Smooth muscle cell (in vitro differentiated cells): ENCODE measurements around the gene FUT8. TPM values are rescaled to one million over a fixed set of nuclear protein-coding genes. Genes with fewer than 3 reads are reported as not detected.
A peak's percentile ranks its signal among the peaks of the same experiment; 100 is the strongest.

Source experiments
- DNase-seq: peaks from one replicate; lab custom pipeline; 2025; ENCODE audit not compliant: unreplicated experiment; lab: John Stamatoyannopoulos, UW
- H2AFZ ChIP-seq: fragments of 200-600 bp; sonication (generic); 2 replicates; pipeline ENCODE4 v1.6.0; 2016; ENCODE audit warnings: antibody characterized with exemption, low read depth, mild to moderate bottlenecking
- H3F3A ChIP-seq: fragments of 200-600 bp; sonication (generic); 2 replicates; pipeline ENCODE4 v1.6.0; 2017; ENCODE audit warnings: antibody characterized with exemption, low read depth
- H3K27ac ChIP-seq: fragments of 200-600 bp; sonication (generic); 2 replicates; pipeline ENCODE4 v1.5.1; 2016; ENCODE audit warnings: low read depth, mild to moderate bottlenecking
- H3K27me3 ChIP-seq: fragments of 200-600 bp; sonication (generic); 2 replicates; pipeline ENCODE4 v1.6.1; 2016; ENCODE audit warnings: low read depth, mild to moderate bottlenecking
- H3K36me3 ChIP-seq: fragments of 200-600 bp; sonication (generic); 2 replicates; pipeline ENCODE4 v1.5.1; 2016; ENCODE audit warnings: low read depth
- H3K4me1 ChIP-seq: fragments of 200-600 bp; sonication (generic); 2 replicates; pipeline ENCODE4 v1.5.1; 2016; ENCODE audit warnings: low read depth
- H3K4me2 ChIP-seq: fragments of 200-600 bp; sonication (generic); 2 replicates; pipeline ENCODE4 v1.6.0; 2016; ENCODE audit warnings: mild to moderate bottlenecking
- H3K4me3 ChIP-seq: fragments of 200-600 bp; sonication (generic); 2 replicates; pipeline ENCODE4 v1.5.1; 2016; ENCODE audit warnings: mild to moderate bottlenecking
- H3K79me2 ChIP-seq: fragments of 200-600 bp; sonication (generic); 2 replicates; pipeline ENCODE4 v1.6.0; 2016; ENCODE audit warnings: low read depth, mild to moderate bottlenecking
- H3K9ac ChIP-seq: fragments of 200-600 bp; sonication (generic); 2 replicates; pipeline ENCODE4 v1.6.0; 2016; ENCODE audit warnings: low read depth
- H3K9me3 ChIP-seq: fragments of 200-600 bp; sonication (generic); replicated peaks from 2 replicates; pipeline ENCODE4 v1.5.1; 2016; ENCODE audit warnings: low read depth
- H4K20me1 ChIP-seq: fragments of 200-600 bp; sonication (generic); 2 replicates; pipeline ENCODE4 v1.6.0; 2016; ENCODE audit warnings: low read depth
- CTCF ChIP-seq: fragments of 200-600 bp; sonication (generic); IDR thresholded peaks from 2 replicates; pipeline ENCODE4 v1.5.1; 2017; ENCODE audit warnings: borderline replicate concordance, mild to moderate bottlenecking, antibody characterized with exemption; ENCODE audit not compliant: insufficient read depth, poor library complexity, severe bottlenecking
- WGBS: methylation state at CpG from one replicate; pipeline ENCODE4 v1.1.7; 2016; ENCODE audit warnings: low lambda C conversion rate; 5-methylcytosine and 5-hydroxymethylcytosine counted together
- microRNA counts: library from miRNA; unstranded; fragments of <30 nt; microRNA quantifications from one replicate; lab custom pipeline; 2016
- microRNA-seq: library from miRNA; unstranded; fragments of <30 nt; microRNA quantifications from one replicate; pipeline ENCODE4, GENCODE V29; 2016; ENCODE audit warnings: borderline number of aligned reads
- polyA plus RNA-seq: library from polyadenylated mRNA; unstranded; fragments of >200 nt; fragmentation: Nextera tagmentation; extraction: Ambion mirVana; gene quantifications from 2 replicates; pipeline ENCODE4 v1.2.1, GENCODE V29; 2016
- small RNA-seq: library from RNA; depleted of rRNA; stranded (forward); fragments of <200 nt; gene quantifications from one replicate; pipeline ENCODE3, GENCODE V24; 2014
- total RNA-seq: library from RNA; depleted of rRNA; stranded (reverse); fragments of >200 nt; gene quantifications from 2 replicates; pipeline ENCODE4 v1.2.3, GENCODE V29; 2014

FUT8 gene
- total and polyA plus RNA-seq, 2 experiments from 2014 or later = 12.8 to 50.2 TPM

GRCh38 chr14:65791191-65791981 lies 378.9 kb downstream of the FUT8 start:
- no peak for TF ChIP-seq CTCF
- H3K27me3 ChIP-seq = peaks cover 11% of the 10 kb centered on the region
- no peaks in the 10 kb centered on the region for H4K20me1 ChIP-seq
- peak overlapping the region; percentile 69 for H3K27ac ChIP-seq
- WGBS = 83% methylated on average over 14 of the region's 14 CpGs
- no peak overlapping the region for H3K4me2 ChIP-seq
- peaks cover 5% of the 10 kb centered on the region for H3K4me1 ChIP-seq
- H3K79me2 ChIP-seq = no peaks in the 10 kb centered on the region
- H3K9ac ChIP-seq = peak overlapping the region; percentile 31
- H3K4me3 ChIP-seq = no peak overlapping the region
- no peaks in the 10 kb centered on the region for H3K9me3 ChIP-seq
- no peaks in the 10 kb centered on the region for H3K36me3 ChIP-seq
- no peak overlapping the region for H2AFZ ChIP-seq
- no peak for DNase-seq
- no peaks in the 10 kb centered on the region for H3F3A ChIP-seq

GRCh38 chr14:65792208-65792905 lies 379.8 kb downstream of the FUT8 start:
- no peak for TF ChIP-seq CTCF

More at GRCh38 chr14:65792208-65792905, 379.8 kb downstream of the FUT8 start:
- 44% methylated on average over 9 of the region's 9 CpGs for WGBS
- Histone ChIP-seq H3K4me2 (no peak overlapping the region), H3K9me3 (no peaks in the 10 kb centered on the region), H3K9ac (peak overlapping the region; percentile 31), H2AFZ (no peak overlapping the region), H3K4me1 (peaks cover 5% of the 10 kb centered on the region), H3K27me3 (peaks cover 11% of the 10 kb centered on the region), H3F3A (no peaks in the 10 kb centered on the region), H4K20me1 (no peaks in the 10 kb centered on the region), H3K4me3 (no peak overlapping the region), H3K27ac (peak overlapping the region; percentile 69), H3K79me2 (no peaks in the 10 kb centered on the region), H3K36me3 (no peaks in the 10 kb centered on the region)
- DNase-seq = no peak

MicroRNAs within 50 kb of the gene (microRNA counts, 767-probe panel; counts per million panel counts)
- 183 counts per million for microRNA hsa-miR-625-5p (lab: Ali Mortazavi, UCI)

Small RNA genes within 50 kb of the gene (microRNA-seq; reads per million reads assigned to microRNA genes)
- gene MIR625 = 3.5 reads per million

Small RNA genes within 50 kb of the gene (small RNA-seq; reads per million reads assigned to genes)
- not detected for gene MIR625
